ENCODE data around the gene CLSTN1.
"Not testable (repeated sequence)": the region's sequence is repeated elsewhere in the genome, so short reads cannot be mapped to it uniquely, and the experiment has no call there.

Gene CLSTN1

DNA sequence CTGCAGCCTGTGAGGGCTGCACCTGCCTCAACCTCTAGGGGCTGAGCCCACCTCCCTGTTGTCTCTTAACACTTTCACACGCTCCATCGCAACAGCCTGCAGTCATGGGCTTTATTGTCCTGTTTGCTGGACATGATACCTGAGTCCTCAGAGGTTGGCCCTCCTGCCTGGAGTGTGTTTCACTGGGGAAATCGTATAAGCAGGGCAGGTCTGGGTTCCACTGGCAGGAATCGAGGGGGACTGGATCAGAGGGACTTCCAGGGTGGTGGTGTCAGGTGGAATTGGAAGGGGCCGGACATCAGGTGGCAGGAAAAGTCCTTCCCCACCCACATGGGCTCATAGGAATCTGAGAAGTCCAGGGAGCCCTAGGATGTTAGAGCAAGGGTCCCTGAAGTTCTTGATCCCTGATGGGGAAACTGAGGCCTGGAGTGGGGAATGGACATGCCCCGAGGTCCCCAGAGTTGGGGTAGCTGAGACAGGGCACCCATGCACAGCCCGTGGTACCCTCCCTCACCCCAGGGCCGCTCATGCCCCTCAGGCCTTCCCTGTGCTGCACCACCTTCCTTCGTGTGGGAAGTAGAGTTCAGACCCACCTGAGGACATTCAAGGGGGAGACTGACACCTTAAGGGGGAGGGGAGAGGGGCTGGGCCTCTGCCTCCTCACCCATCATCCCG, 105.6 kb downstream of the CLSTN1 start:
- Histone ChIP-seq H3K4me1 (ENCODE audit: control extremely low read depth in 1 of 4, control insufficient read depth in 4 of 4, insufficient read depth in 4 of 4, low read length in 3 of 4) (peaks cover 3 to 43% (median 31%) of the 10 kb centered on the region in 4 experiments), H3K27ac (ENCODE audit: insufficient read depth in 1 of 2, low read depth in 1 of 2, low read length in 2 of 2, poor library complexity in 1 of 2, severe bottlenecking in 2 of 2) (peak overlapping the region; percentile 35 to 91), H3K36me3 (ENCODE audit: control insufficient read depth in 4 of 4, insufficient read depth in 4 of 4, low read length in 3 of 4) (peaks cover 10 to 76% (median 57%) of the 10 kb centered on the region in 4 experiments), H3K27me3 (replicated peaks in 2 of 5; ENCODE audit: control insufficient read depth in 4 of 5, insufficient read depth in 5 of 5, low read length in 4 of 5) (no peaks in the 10 kb centered on the region), H3K9me3 (ENCODE audit: control extremely low read depth in 1 of 5, control insufficient read depth in 4 of 5, insufficient read depth in 2 of 5, low read depth in 1 of 5, low read length in 4 of 5) (peaks cover 0 to 6% (median 5%) of the 10 kb centered on the region in 5 experiments), H3K4me3 (ENCODE audit: control insufficient read depth in 1 of 7, extremely low read depth in 1 of 7, insufficient read depth in 4 of 7, low read depth in 2 of 7, low read length in 6 of 7) (peak overlapping the region in 5 of 7 experiments; percentile 15 to 79 (median 64))
- DNase-seq = no peak
- ChIA-PET CTCF (interaction anchor here (0.7 to 3.2 kb wide), 7 partner anchors 10 to 120 kb away, joined by 3 to 14 read pairs (median 4); no protein-coding TSS in a partner anchor), POLR2A (interaction anchor here (0.5 to 1.2 kb wide), 3 partner anchors 52 to 91 kb away, joined by 3 to 5 read pairs (median 3); no protein-coding TSS in a partner anchor)
- 77% methylated on average over 8 of the region's 10 CpGs for WGBS (ENCODE audit: insufficient coverage)

GRCh38 chr1:9717193-9718005, 106.4 kb downstream of the CLSTN1 start:
- ChIA-PET POLR2A (interaction anchor here (0.5 to 1.2 kb wide), 6 partner anchors 9 to 102 kb away, joined by 3 to 5 read pairs (median 3); no protein-coding TSS in a partner anchor), CTCF (interaction anchor here (0.7 to 3.2 kb wide), 10 partner anchors 8 to 119 kb away, joined by 3 to 14 read pairs (median 4); no protein-coding TSS in a partner anchor)
- Histone ChIP-seq H3K27me3 (replicated peaks in 2 of 5; ENCODE audit: control insufficient read depth in 4 of 5, insufficient read depth in 5 of 5, low read length in 4 of 5) (no peaks in the 10 kb centered on the region), H3K36me3 (ENCODE audit: control insufficient read depth in 4 of 4, insufficient read depth in 4 of 4, low read length in 3 of 4) (peaks cover 8 to 71% (median 52%) of the 10 kb centered on the region in 4 experiments), H3K27ac (ENCODE audit: insufficient read depth in 1 of 2, low read depth in 1 of 2, low read length in 2 of 2, poor library complexity in 1 of 2, severe bottlenecking in 2 of 2) (peak overlapping the region; percentile 64 to 91), H3K4me1 (ENCODE audit: control extremely low read depth in 1 of 4, control insufficient read depth in 4 of 4, insufficient read depth in 4 of 4, low read length in 3 of 4) (peaks cover 3 to 43% (median 31%) of the 10 kb centered on the region in 4 experiments), H3K4me3 (ENCODE audit: control insufficient read depth in 1 of 7, extremely low read depth in 1 of 7, insufficient read depth in 4 of 7, low read depth in 2 of 7, low read length in 6 of 7) (peak overlapping the region; percentile 15 to 79 (median 62)), H3K9me3 (ENCODE audit: control extremely low read depth in 1 of 5, control insufficient read depth in 4 of 5, insufficient read depth in 2 of 5, low read depth in 1 of 5, low read length in 4 of 5) (no peaks in the 10 kb centered on the region)
- peak; percentile 87 to 97 (median 96) for DNase-seq
- WGBS (ENCODE audit: insufficient coverage) = 0% methylated on average over 22 of the region's 25 CpGs

GRCh38 chr1:9716404-9717192, 107.2 kb downstream of the CLSTN1 start:
- H3K9me3 ChIP-seq (ENCODE audit: control extremely low read depth in 1 of 5, control insufficient read depth in 4 of 5, insufficient read depth in 2 of 5, low read depth in 1 of 5, low read length in 4 of 5) = no peaks in the 10 kb centered on the region
- POLR2A ChIA-PET = interaction anchor here (0.8 to 1.2 kb wide), 4 partner anchors 8 to 101 kb away, joined by 3 read pairs; no protein-coding TSS in a partner anchor
- WGBS (ENCODE audit: insufficient coverage) = 94% methylated on average over 22 of the region's 29 CpGs
- no peak for DNase-seq
- CTCF ChIA-PET = interaction anchor here (0.7 to 3.2 kb wide), 8 partner anchors 8 to 101 kb away, joined by 3 to 14 read pairs (median 4); no protein-coding TSS in a partner anchor
- peak overlapping the region; percentile 64 to 91 for H3K27ac ChIP-seq (ENCODE audit: insufficient read depth in 1 of 2, low read depth in 1 of 2, low read length in 2 of 2, poor library complexity in 1 of 2, severe bottlenecking in 2 of 2)
- no peaks in the 10 kb centered on the region for H3K27me3 ChIP-seq (replicated peaks in 2 of 5; ENCODE audit: control insufficient read depth in 4 of 5, insufficient read depth in 5 of 5, low read length in 4 of 5)
- peaks cover 3 to 43% (median 31%) of the 10 kb centered on the region in 4 experiments for H3K4me1 ChIP-seq (ENCODE audit: control extremely low read depth in 1 of 4, control insufficient read depth in 4 of 4, insufficient read depth in 4 of 4, low read length in 3 of 4)
- H3K4me3 ChIP-seq (ENCODE audit: control insufficient read depth in 1 of 7, extremely low read depth in 1 of 7, insufficient read depth in 4 of 7, low read depth in 2 of 7, low read length in 6 of 7) = peak overlapping the region; percentile 15 to 79 (median 62)
- peaks cover 7 to 66% (median 47%) of the 10 kb centered on the region in 4 experiments for H3K36me3 ChIP-seq (ENCODE audit: control insufficient read depth in 4 of 4, insufficient read depth in 4 of 4, low read length in 3 of 4)

DNA sequence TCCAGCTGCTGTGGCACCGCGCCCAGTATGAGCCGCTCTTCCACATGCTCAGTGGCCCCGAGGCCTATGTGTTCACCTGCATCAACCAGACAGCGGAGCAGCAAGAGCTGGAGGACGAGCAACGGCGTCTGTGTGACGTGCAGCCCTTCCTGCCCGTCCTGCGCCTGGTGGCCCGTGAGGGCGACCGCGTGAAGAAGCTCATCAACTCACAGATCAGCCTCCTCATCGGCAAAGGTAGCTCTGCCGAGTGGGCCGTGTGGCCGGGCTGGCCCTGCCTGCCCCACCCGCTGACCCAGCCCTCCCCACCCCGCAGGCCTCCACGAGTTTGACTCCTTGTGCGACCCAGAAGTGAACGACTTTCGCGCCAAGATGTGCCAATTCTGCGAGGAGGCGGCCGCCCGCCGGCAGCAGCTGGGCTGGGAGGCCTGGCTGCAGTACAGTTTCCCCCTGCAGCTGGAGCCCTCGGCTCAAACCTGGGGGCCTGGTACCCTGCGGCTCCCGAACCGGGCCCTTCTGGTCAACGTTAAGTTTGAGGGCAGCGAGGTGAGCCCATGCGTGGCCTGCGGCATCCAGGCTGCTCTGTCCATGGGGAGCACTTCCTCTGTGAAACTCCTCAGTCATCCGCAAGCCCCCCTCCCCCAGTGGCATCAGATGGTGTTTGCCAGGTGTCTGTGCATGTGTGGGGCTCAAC, 108.1 kb downstream of the CLSTN1 start:
- Histone ChIP-seq H3K4me1 (ENCODE audit: control extremely low read depth in 1 of 4, control insufficient read depth in 4 of 4, insufficient read depth in 4 of 4, low read length in 3 of 4) (peaks cover 3 to 43% (median 31%) of the 10 kb centered on the region in 4 experiments), H3K4me3 (ENCODE audit: control insufficient read depth in 1 of 7, extremely low read depth in 1 of 7, insufficient read depth in 4 of 7, low read depth in 2 of 7, low read length in 6 of 7) (no peak overlapping the region), H3K9me3 (ENCODE audit: control extremely low read depth in 1 of 5, control insufficient read depth in 4 of 5, insufficient read depth in 2 of 5, low read depth in 1 of 5, low read length in 4 of 5) (no peaks in the 10 kb centered on the region), H3K27me3 (replicated peaks in 2 of 5; ENCODE audit: control insufficient read depth in 4 of 5, insufficient read depth in 5 of 5, low read length in 4 of 5) (no peaks in the 10 kb centered on the region), H3K27ac (ENCODE audit: insufficient read depth in 1 of 2, low read depth in 1 of 2, low read length in 2 of 2, poor library complexity in 1 of 2, severe bottlenecking in 2 of 2) (peak overlapping the region in 1 of 2 experiments; percentile 91), H3K36me3 (ENCODE audit: control insufficient read depth in 4 of 4, insufficient read depth in 4 of 4, low read length in 3 of 4) (peaks cover 13 to 63% (median 47%) of the 10 kb centered on the region in 4 experiments)
- no peak for DNase-seq
- CTCF ChIA-PET = interaction anchor here (0.8 to 3.2 kb wide), 4 partner anchors 10 to 100 kb away, joined by 3 to 14 read pairs (median 5); no protein-coding TSS in a partner anchor
- WGBS (ENCODE audit: insufficient coverage) = 94% methylated on average over 39 of the region's 40 CpGs
- POLR2A ChIA-PET = no interaction called here

DNA sequence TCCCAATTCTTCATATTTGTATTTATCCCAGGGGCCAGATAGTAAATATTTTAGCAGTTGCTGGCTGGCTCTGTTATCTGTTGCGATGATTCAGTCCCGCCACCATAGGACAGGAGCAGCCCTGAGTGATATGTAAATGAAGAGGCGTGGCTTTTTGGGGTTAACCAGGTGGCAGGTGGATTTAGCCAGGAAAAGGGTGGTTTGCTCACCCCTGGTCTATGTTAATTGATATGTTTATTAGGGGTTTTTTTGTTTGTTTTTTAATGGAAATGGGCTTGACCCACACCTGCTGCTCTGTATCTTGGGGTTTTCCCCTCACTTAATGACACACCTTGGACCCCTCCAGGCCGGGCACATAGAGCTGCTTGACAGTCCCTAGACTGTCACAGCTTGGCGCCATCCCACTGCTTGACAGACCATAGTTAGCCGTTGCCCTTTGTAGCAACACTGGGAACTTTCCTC, 109.5 kb downstream of the CLSTN1 start:
- WGBS (ENCODE audit: insufficient coverage) = 96% methylated on average over 4 of the region's 6 CpGs
- H3K4me1 ChIP-seq (ENCODE audit: control extremely low read depth in 1 of 4, control insufficient read depth in 4 of 4, insufficient read depth in 4 of 4, low read length in 3 of 4) = peaks cover 3 to 37% (median 31%) of the 10 kb centered on the region in 4 experiments
- POLR2A ChIA-PET = no interaction called here

DNA sequence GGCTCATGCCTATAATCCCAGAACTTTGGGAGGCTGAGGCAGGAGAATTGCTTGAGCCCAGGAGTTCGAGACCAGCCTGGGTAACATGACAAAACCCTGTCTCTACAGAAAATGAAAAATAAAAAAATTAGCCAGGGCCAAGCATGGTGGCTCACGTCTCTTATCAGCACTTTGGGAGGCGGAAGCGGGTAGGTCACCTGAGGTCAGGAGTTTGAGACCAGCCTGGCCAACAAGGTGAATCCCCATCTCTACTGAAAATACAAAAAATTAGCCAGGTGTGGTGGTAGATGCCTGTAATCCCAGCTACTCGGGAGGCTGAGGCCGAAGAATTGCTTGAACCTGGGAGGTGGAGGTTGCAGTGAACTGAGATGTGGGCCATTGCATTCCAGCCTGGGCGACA, 111.0 kb downstream of the CLSTN1 start:
- POLR2A ChIA-PET; H3K27ac ChIP-seq (ENCODE audit: insufficient read depth in 1 of 2, low read depth in 1 of 2, low read length in 2 of 2, poor library complexity in 1 of 2, severe bottlenecking in 2 of 2); H3K4me3 ChIP-seq (ENCODE audit: control insufficient read depth in 1 of 7, extremely low read depth in 1 of 7, insufficient read depth in 4 of 7, low read depth in 2 of 7, low read length in 6 of 7); H3K9me3 ChIP-seq (ENCODE audit: control extremely low read depth in 1 of 5, control insufficient read depth in 4 of 5, insufficient read depth in 2 of 5, low read depth in 1 of 5, low read length in 4 of 5); H3K27me3 ChIP-seq (replicated peaks in 2 of 5; ENCODE audit: control insufficient read depth in 4 of 5, insufficient read depth in 5 of 5, low read length in 4 of 5); DNase-seq: not testable (repeated sequence)
- CTCF ChIA-PET = interaction anchor here (0.6 to 1.3 kb wide), 2 partner anchors 86 to 338 kb away, joined by 3 read pairs; no protein-coding TSS in a partner anchor
- Histone ChIP-seq H3K4me1 (ENCODE audit: control extremely low read depth in 1 of 4, control insufficient read depth in 4 of 4, insufficient read depth in 4 of 4, low read length in 3 of 4) (peaks cover 0 to 22% (median 19%) of the 10 kb centered on the region in 4 experiments), H3K36me3 (ENCODE audit: control insufficient read depth in 4 of 4, insufficient read depth in 4 of 4, low read length in 3 of 4) (peaks cover 19 to 52% (median 38%) of the 10 kb centered on the region in 4 experiments)
- WGBS (ENCODE audit: insufficient coverage) = 98% methylated on average over 6 of the region's 7 CpGs

More for the DNA sequence above, 109.5 kb downstream of the CLSTN1 start:
- CTCF ChIA-PET = interaction anchor here (0.6 to 2.2 kb wide), 5 partner anchors 11 to 140 kb away, joined by 3 to 7 read pairs (median 4); no protein-coding TSS in a partner anchor
- no peak overlapping the region for H3K4me3 ChIP-seq (ENCODE audit: control insufficient read depth in 1 of 7, extremely low read depth in 1 of 7, insufficient read depth in 4 of 7, low read depth in 2 of 7, low read length in 6 of 7)
- peaks cover 19 to 59% (median 44%) of the 10 kb centered on the region in 4 experiments for H3K36me3 ChIP-seq (ENCODE audit: control insufficient read depth in 4 of 4, insufficient read depth in 4 of 4, low read length in 3 of 4)
- DNase-seq = no peak
- H3K9me3 ChIP-seq (ENCODE audit: control extremely low read depth in 1 of 5, control insufficient read depth in 4 of 5, insufficient read depth in 2 of 5, low read depth in 1 of 5, low read length in 4 of 5) = no peaks in the 10 kb centered on the region
- no peaks in the 10 kb centered on the region for H3K27me3 ChIP-seq (replicated peaks in 2 of 5; ENCODE audit: control insufficient read depth in 4 of 5, insufficient read depth in 5 of 5, low read length in 4 of 5)
- H3K27ac ChIP-seq (ENCODE audit: insufficient read depth in 1 of 2, low read depth in 1 of 2, low read length in 2 of 2, poor library complexity in 1 of 2, severe bottlenecking in 2 of 2) = no peak overlapping the region

Data from common myeloid progenitor, CD34-positive (primary cell).